ENCODE measurements around the gene GPC6.

The GPC6 gene

DNA sequence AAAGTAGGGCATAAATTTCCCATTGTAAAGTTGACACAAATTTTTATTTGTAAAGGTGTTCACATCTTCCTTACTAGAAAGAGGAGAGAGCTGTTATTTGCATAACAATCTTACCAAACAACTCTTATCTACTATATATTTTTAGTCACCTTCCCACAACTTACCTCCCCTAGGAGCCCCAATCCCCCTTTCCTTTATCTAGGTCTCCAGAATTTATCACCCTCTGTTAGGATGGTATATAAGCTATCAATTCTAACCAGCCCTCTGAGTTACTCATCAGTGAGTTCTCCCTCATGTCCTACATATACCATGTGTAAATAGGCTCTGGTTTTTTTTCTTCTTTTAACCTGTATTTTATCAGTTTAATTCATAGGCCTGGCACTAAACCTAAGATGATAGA is 1190.7 kb downstream of the GPC6 start:
- H3K4me3 ChIP-seq (ENCODE audit: low read depth, low read length), result no peak overlapping the region
- in situ Hi-C loops (cut with HindIII; ENCODE audit: low sequenced_read_pairs), result no loop called here
- no peak for DNase-seq (ENCODE audit: low read depth)
- TF ChIP-seq, protein P1, sequence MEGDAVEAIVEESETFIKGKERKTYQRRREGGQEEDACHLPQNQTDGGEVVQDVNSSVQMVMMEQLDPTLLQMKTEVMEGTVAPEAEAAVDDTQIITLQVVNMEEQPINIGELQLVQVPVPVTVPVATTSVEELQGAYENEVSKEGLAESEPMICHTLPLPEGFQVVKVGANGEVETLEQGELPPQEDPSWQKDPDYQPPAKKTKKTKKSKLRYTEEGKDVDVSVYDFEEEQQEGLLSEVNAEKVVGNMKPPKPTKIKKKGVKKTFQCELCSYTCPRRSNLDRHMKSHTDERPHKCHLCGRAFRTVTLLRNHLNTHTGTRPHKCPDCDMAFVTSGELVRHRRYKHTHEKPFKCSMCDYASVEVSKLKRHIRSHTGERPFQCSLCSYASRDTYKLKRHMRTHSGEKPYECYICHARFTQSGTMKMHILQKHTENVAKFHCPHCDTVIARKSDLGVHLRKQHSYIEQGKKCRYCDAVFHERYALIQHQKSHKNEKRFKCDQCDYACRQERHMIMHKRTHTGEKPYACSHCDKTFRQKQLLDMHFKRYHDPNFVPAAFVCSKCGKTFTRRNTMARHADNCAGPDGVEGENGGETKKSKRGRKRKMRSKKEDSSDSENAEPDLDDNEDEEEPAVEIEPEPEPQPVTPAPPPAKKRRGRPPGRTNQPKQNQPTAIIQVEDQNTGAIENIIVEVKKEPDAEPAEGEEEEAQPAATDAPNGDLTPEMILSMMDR (IDR thresholded peaks at IDR 0.05; ENCODE audit: low read depth, low read length, missing control alignments), result no peak

DNA sequence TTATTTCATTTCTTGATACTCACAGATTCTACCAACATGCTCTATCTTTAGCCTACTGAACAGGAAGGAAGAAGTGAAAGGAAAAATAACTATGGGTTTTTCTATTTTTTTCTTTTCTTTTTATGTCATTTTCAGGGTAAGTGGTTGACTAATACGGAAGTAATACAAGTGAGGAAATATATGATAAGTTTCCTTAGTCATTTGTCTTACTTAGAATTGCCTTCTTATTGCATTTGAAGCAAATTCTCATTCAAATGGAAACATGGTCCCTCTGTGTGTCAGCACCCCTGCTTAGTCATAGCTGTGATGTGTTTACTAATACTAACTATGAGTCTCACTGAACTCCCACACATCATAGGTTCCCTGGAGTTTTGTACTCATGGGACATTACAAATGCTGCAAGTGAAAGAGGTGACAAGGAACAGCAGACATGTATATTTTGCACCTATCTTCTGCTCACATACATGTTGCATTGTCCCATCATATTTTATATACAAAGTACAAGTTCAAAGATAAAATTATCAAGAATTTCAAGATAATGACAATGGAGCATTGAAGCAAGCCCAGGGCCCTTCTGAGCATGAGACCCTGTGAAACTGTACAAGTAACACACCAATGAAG is 1192.8 kb downstream of the GPC6 start:
- in situ Hi-C loops (cut with HindIII; ENCODE audit: low sequenced_read_pairs), result no loop called here
- TF ChIP-seq, protein P1 (IDR thresholded peaks at IDR 0.05; ENCODE audit: low read depth, low read length, missing control alignments), result no peak

DNA sequence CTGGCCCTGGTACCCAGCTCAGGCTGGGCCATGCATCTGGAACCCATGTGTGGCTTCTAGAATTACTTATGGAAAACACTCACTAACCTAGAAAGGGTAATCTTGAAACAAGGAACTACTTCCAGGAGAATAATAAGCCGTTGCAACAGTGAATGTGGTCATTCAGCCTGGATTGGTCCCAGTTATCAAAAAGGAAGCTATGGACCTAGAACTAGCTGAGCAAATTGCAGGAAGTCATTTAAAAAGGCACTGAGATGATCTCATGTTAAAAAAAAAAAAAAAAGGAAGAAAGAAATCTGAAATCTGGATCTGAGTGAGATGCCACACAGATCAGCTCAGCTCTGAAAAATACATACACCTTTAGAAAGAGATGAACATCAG is 1193.3 kb downstream of the GPC6 start:
- in situ Hi-C loops (cut with HindIII; ENCODE audit: low sequenced_read_pairs), result no loop called here
- no peak overlapping the region for H3K4me3 ChIP-seq (ENCODE audit: low read depth, low read length)
- no peak for DNase-seq (ENCODE audit: low read depth)
- TF ChIP-seq, protein P1 (IDR thresholded peaks at IDR 0.05; ENCODE audit: low read depth, low read length, missing control alignments), result no peak

More for the DNA sequence above, 1192.8 kb downstream of the GPC6 start:
- no peak for DNase-seq (ENCODE audit: low read depth)
- no peak overlapping the region for H3K4me3 ChIP-seq (ENCODE audit: low read depth, low read length)

DNA sequence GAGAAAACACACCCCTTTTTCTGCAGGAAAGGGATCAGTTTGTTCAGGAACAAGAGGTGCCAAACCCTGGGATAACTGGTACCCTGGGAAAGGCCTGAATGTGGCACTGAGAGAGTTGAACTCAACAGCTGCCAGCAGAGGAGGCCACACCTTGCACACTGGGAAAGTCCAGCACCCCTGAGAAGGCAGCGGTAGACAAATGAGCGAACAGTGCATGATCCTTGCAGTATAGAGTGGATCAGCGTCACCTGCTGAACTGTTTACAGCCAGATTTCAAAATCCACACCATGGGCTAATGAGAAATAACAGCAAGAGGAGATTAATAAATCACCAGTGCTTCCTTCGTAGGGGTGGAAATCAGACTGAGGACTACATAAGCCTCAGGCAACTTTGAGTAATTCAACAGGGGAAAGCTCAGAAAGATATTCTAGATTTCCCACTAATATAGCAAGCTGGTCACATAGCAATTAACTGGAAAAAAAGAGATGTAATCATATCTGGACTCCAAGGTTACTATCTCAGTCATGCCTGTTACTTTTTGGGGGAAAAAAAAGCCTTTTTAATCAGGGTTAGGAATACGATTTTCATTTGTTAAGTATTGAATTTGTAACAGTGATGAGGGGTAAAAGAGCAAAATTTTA is 1200.8 kb downstream of the GPC6 start:
- no peak for DNase-seq (ENCODE audit: low read depth)
- in situ Hi-C loops (cut with HindIII; ENCODE audit: low sequenced_read_pairs), result no loop called here
- TF ChIP-seq, protein P1 (IDR thresholded peaks at IDR 0.05; ENCODE audit: low read depth, low read length, missing control alignments), result no peak
- no peak overlapping the region for H3K4me3 ChIP-seq (ENCODE audit: low read depth, low read length)

DNA sequence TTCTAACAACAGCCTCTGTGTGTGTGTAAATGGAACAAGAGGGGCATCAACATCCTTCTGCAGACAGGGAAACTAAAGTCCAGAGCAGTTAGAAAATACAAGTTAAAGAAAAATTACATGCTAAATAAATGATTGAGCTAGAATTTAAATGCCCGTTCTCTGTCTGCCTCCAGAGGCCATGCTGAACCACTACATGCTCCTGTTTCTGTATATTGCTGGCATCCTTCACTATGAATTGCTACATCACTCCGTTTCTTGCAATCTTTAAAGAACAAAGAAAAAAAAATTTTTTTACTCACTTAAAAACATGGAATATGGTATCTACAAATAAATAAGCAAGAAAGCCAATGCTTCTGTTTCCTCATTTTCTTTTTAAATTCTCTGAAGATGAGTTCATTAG is 1205.0 kb downstream of the GPC6 start:
- in situ Hi-C loops (cut with HindIII; ENCODE audit: low sequenced_read_pairs), result no loop called here
- no peak overlapping the region for H3K4me3 ChIP-seq (ENCODE audit: low read depth, low read length)
- TF ChIP-seq, protein P1 (IDR thresholded peaks at IDR 0.05; ENCODE audit: low read depth, low read length, missing control alignments), result peak; percentile 16
- DNase-seq (ENCODE audit: low read depth), result no peak

DNA sequence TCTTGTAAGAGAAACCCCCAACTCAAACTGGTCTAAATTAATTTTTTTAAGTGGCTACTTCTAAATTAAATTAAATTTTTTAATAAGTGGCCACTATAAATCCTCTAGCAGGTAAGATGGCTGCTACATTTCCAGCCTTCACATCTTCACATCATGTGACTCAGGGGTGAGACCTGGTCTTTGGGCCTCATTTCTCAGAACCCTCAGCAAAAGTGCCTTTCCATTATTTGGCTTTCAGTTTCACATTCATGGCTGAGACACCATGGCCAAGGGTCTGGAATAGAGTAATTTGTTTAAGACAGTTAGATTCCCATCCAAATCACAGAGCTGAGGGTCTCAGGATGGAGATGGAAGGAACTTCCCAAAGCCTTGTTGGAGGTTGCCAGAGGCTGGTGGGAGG is 1205.4 kb downstream of the GPC6 start:
- DNase-seq (ENCODE audit: low read depth), result no peak
- no peak overlapping the region for H3K4me3 ChIP-seq (ENCODE audit: low read depth, low read length)
- TF ChIP-seq, protein P1 (IDR thresholded peaks at IDR 0.05; ENCODE audit: low read depth, low read length, missing control alignments), result no peak
- in situ Hi-C loops (cut with HindIII; ENCODE audit: low sequenced_read_pairs), result no loop called here
